ENCODE measurements around the gene LRRC14B.
"Not testable (repeated sequence)": the region's sequence is repeated elsewhere in the genome, so short reads cannot be mapped to it uniquely, and the experiment has no call there.

LRRC14B gene

DNA sequence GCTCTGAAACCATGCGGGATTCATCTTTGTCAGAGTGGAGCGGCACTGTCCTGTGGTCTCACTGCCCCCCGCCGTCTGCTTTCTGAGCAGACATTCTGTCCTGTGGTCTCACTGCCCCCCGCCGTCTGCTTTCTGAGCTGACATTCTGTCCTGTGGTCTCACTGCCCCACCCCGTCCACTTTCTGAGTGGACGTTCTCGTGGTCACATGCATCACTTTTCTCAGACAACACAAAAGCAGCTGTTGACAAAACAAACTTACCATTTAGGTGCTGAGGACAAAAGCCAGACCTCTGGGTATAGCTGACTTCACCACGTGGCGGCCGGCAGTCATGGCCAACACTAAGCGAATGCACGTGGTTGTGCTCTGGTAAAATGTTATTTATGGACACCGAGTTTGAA lies 2.8 kb downstream of the LRRC14B start:
- no peak for DNase-seq

DNA sequence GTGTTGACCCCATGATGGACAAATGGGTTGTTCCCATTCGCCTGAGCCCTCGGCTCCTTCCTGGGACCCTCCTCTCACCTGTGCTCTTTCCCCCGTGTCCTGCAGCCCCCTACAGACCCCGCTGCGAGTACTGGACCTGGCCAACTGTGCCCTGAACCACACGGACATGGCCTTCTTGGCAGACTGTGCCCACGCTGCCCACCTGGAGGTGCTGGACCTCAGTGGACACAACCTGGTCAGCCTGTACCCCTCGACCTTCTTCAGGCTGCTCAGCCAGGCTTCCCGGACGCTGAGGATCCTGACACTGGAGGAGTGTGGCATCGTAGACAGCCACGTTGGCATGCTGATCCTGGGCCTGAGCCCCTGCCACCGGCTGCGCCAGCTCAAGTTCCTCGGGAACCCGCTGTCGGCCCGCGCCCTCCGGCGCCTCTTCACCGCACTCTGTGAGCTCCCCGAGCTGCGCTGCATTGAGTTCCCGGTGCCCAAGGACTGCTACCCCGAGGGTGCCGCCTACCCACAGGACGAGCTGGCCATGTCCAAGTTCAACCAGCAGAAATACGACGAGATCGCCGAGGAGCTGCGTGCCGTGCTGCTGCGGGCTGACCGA lies 3.4 kb downstream of the LRRC14B start:
- no peak for DNase-seq

DNA sequence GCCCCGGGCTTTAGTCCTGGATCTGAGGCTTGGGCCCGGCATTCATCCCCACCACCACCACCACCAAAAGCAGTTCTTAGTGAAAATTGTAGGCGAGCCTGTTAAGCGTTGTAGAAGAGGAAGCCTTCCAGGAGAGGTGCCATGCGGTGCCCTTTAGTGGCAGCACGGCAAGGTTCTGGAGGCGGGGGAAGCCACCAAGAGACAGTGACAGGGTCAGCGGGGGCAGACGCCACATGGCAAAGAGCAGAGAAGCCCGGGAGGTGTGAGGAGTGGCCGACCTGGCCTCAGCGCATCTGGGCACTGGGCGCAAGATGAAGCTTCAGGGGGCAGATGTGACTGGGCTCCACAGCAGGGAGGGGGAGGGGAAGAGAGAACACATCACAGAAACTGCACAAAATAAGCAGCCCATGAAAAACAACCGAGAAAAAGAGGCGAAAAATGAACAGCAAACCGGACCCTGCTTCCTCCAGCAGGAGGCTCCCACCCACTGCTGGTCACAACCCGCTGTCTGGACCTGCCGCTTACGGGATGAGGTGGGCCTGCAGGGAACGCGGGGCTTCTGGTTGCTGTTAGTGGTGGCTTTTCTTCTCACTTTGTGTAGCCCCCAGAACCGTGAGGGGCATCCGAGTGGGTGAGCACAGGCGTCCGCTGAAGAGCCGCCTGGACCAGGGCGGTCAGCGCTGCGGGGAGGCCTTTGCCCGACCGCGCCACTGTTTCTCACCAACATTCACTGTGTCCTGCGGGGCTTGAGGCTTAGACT lies 4.3 kb downstream of the LRRC14B start:
- DNase-seq: no peak

DNA sequence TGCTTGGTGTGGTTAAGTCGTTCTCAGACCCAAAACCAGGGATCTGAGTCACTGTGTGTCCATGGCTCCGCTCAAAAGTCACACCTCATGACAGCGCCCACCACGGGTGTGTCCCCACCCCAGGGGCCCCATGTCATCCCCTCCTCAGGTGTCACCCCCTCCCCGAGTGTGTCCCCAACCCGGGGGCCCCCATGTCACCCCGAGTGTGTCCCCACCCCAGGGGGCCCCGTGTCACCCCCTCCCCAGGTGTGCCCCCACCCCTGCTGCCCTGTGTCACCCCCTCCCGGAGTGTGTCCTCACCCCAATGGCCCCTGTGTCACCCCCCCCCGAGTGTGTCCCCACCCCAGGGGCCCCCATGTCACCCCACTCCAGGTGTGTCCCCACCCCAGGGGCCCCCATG lies 5.1 kb downstream of the LRRC14B start:
- no peak for DNase-seq

DNA sequence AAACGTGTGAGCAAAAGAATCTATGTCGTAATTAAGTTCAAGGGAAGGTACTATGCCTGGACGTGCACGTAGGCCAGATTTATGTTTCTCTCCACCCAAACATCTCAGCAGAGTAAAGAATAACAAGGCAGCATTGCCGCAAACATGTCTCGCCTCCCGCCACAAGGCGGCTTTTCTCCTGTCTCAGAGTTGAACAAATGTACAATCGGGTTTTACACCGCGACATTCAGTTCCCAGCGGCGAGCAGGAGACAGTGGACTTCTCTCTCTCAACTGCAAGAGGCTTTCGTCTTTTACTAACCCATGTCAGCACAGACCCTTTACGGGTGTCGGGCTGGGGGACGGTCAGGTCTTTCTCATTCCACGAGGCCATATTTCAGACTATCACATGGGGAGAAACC lies 5.7 kb downstream of the LRRC14B start:
- not testable (repeated sequence) for DNase-seq

DNA sequence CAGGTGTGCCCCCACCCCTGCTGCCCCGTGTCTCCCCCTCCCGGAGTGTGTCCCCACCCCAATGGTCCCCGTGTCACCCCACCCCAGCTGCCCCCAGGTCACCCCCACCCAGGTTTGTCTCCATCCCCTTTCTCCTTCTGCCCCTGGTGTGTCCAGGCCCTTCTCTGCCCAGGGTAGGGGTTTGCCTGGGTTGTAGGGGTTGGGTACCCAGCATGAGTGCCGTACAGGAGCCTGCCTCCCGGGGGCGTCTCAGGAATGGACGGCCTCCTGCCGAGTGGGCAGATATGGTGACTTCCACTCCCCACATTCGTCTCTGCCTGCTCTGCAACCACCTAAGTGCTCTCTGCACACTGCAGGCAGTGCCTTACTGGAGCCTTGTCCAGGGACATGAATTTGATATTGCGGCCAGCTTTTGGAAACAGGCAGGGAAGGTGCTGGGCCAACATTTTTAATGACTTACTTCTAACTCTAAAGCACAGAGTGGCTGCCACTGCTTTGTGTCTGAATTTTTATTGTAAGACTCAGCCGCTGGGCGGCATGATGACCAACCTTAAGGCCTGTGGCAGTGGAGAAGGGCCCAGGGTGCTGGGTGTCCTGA lies 6.7 kb downstream of the LRRC14B start:
- DNase-seq: no peak

DNA sequence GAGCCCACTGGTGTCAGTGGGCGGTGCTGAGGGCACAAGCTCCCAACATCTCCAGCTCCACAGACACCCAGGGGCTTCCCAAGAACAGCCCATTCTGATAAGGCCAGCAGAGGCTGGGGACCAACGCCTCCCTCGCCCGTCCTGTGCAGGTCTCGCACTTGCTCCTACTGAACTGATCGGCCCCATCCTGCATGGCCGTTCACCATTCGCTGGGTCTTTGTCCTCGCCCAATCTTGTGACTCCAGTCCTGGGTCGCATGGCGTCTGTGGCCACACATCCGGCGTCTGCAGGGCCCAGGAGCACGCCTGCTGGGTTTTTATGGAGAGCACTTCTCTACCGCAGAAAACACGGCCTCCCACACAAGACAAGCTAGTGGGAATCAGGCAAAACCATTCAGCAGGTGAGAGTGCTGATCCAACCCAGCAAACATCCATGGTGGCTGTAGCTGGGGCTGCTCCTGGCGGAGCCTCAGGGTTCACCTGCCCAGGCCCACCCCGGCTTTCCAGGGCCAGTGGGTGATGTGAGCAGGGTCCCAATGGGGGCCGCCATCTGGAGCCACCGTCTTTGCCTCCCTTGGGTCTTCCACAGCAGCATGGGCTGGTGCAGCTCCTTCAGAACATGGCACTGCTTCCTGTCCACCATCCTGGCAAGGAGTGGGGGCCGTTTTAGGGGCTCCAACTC lies 7.4 kb downstream of the LRRC14B start:
- DNase-seq: no peak

DNA sequence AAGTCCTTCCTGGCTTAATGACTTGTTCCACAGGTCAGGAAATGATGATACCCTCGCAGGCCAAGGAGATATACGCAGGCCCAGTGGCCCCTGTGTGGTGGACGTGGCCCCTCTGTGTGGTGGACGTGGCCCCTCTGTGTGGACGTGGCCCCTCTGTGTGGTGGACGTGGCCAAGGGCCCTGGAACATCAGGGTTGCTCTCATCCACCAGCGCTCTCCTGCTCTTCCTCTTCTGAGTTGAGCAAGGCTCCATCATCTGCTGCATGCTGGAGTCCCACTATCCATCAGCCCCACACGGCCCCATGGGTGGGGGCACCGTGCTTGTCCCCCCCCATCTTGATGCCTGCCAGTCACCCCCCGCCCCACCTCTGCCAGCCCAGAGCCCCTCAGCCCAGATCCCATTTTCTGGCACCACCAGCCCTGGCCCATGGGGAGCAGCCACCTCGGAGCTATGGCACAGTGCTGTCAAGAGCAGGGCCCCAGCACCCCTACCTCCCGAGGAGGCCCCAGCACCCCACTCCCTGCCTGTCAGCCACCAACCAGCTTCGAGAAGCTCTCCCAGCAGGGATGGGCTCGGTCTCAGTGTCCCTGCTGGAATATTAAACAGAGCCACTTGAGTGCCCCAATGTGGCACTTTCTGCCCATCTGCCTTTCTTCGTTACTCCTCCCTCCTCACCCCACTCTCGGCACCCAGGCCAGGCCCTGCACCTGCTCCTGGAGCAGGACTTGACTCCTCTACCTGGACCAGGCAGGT lies 8.1 kb downstream of the LRRC14B start:
- DNase-seq: no peak

DNA sequence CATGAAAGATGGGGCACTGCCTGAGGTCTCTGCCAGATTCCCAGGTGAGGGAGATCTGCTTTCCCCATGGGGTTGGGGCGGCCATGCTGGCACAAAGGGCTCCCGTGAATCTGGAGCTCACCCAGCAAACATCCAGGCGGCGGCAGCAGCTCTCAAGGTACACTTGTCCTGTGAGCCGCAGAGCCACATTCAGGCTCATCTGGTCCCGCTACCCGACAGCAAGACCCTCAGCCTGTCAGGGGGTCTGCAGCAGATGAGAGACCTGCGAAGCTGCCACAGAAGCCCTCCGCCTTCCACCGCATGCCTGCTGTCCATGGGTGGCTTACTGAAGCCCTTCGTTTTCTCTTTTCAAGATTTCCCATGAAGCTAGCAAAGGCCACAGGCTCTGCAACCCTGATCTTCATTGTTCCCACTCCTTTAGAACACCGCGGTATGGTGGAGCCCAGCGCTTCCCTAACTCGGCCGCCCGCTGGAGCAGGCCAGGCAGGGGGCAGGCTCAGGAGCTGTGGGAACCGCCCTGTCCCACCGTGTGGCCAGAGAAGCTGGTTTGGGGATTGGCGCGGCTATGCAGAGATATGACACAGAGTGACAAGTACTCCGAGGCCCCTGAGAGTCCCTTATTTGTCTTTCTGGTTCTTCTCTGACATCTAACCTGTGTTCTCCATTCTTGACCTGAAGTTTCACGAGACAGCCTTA lies 8.8 kb downstream of the LRRC14B start:
- DNase-seq: no peak

DNA sequence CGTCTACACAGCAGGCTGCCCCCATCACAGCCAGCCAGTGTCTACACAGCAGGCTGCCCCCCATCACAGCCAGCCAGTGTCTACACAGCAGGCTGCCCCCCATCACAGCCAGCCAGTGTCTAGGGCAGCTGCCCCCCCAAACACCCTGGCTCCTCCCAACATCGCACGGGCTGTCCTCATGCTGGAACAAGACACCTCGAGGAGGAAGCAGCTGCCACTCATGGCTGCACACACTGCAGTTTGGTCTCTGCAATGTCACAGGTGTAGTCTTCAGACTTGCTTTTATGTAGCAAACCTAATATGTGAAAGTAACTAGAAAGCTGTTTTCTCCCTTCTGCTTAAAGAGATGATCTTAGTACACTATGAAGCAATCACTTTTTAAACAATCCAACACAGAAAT lies 9.7 kb downstream of the LRRC14B start:
- DNase-seq: no peak

DNA sequence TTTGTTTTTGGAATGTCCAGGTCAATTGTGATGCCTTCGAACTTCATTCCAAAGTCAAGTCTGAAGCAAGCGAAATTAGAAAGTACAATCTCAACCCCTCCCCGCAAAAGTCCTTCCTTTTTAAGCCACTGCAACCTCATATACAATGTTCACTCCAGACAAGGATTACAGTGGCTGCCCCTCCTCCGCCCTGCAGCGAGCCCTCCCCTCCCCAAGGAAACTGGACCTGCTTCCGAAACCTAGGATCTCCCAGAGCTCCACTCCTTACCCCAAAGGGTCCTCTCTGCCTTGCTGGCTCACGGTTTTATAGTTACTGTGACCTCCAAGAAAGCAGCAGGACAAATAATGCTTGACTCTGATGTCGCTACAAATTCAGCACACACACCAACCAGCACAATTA lies 10.4 kb downstream of the LRRC14B start:
- no peak for DNase-seq

DNA sequence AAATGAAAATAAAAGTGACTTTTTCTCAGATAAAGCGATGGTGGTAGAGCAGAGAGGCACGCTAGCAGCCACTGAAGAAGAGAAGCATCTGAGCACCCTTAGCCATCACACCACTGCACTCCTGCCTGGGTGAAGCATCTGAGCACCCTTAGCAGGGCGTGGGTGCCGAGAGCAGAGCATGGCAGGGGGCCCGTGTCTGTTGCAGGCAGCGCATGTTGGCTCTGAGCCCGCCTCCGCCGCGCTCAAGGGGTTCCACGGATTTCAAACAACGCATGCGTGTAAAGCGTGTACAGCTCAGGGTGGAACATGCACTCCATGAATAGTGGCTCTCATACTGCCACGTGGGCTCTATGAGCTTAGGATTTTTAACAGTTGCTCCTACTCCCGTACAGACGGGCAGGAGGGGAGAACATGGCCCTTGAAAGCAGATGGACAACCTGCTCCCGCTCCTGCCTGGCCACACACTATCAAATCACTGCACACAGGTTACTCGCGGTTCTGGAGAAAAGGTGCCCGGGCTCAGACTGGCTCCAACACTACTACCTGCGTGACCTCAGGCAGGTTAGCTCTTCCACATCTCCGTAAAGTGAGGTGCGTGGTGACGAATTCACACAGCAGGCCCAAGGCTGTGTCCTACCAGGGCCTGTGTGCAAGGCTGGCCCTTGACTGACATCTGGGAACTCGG lies 12.1 kb downstream of the LRRC14B start:
- DNase-seq: no peak

DNA sequence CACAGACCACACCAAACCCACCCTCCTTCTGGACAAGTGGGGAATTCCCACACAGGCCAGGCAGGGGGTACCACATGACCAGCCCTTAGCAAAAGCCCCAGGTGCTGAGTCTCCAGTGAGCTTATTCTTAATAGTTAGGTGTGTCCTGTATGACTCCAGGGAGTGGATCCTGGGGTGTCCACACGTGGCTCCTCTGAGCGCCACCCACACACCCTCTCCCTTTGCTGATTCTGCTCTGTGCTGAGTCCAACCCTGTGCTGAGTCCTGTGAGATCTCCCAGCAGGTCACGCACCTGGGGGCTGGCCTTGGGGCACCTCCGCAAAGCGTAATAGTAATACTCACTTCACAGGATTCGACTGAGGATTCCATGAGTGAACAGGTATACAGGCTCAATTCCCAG lies 12.7 kb downstream of the LRRC14B start:
- no peak for DNase-seq

DNA sequence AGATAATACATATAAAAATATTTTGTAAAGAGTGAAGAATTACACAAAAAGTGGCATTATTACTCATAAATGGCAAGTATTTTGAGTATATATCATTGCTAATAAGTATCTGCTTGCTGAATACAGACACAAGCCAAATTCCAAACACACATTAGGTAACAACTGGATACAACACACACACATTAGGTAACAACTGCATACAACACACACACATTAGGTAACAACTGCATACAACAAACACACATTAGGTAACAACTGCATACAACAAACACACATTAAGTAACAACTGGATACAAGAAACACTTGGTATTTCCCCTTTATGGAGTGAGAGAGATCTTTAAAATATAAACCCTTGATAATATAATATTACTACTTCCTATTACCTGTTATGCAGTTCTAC lies 13.2 kb downstream of the LRRC14B start:
- no peak for DNase-seq

DNA sequence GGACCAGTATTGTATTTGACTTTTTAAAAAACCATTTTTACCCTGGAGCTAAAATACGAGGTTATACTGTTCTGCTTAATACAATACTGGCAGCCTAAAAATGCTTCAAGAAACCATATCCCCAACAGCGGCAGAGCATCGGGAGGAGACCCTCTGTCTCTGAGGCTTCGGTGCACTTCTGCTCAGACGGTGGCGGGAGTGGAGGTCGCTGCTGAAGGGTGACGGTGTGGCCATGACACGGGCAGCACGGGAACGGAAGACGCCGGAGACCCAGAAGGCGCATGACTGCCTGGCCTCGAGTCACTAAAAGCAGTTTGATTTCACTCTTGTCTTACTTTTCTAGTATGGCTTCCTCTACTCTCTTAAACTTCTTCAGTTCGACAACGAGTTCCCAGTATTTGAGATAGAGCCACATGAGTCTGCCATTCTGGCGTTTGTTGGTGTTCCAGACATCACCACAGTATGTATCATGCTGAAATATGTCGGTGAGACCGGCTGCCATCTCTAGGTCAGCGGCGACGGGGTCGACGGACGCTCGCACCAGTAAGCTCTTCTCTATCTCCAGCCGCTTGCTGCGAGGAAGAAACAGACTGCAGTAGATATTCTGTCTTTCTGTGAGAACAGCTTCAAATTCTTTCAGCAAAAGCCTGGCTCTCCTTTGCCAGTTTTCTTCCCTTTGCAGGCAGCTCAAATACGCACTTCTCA lies 13.8 kb downstream of the LRRC14B start:
- no peak for DNase-seq

DNA sequence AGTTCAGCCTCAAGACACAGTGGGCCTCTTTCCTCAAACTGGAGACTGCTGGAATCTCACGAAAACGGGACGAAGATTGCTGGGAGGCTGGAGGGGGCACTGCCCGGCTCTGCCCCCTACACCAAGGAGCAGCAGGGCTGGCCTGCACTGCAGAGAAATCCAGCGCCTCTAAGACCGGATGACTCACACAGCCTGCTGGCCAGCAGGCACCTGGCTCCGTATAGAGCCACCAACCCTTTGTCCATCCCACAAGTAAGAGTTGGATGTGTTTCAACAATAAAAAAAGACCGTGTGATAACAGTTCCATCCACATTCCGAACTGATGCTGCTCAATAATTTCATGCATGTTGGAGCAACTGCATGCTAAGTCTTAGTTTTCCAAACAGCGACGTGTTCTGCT lies 15.1 kb downstream of the LRRC14B start:
- DNase-seq: no peak

DNA sequence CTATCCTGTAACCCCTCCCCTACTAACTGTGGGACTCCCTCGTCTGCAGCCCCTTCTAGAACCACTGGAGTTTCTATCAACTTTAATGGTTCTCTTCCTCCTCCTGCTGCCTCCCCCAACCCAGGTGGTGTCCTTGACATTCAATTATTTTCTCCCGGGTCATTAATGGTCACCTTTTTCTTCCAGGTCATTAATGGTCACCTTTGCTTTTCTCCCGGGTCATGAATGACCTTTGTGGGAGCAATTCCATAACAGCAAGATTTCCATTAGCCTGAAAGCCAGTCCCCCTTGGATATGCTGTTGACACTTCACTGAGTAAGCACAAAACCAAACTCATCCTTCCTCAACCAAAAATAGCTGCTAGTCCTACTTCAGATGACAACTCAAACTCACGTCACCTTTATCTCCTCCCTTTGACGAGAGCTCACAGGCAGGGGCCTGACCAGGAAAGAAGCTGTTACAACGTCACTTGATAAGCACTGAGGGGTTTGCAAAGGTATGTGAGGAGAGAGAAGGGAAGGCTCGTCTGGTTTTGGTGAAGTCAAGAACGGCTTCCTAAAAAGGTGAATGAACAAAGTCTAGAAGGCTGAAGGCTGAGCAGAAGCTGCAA lies 15.7 kb downstream of the LRRC14B start:
- no peak for DNase-seq

DNA sequence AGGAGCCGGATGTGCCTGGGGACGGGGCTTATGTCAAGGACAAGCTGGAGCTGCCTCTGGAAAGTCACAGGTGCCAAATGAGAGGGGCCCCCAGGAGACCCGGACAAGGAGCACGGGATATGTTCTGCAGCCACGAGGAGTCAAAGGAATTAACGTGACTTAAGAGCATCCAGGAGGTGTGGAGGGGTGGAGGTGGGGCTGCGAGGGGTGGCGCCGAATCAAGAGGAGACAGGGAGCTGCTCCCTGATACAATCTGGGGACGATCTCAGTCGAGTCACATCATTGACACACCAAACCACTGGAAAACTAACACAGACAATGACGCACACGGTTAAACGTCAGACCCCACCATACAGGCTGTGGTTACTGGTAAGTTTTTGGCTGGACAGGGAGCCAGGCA lies 16.3 kb downstream of the LRRC14B start:
- DNase-seq: no peak

DNA sequence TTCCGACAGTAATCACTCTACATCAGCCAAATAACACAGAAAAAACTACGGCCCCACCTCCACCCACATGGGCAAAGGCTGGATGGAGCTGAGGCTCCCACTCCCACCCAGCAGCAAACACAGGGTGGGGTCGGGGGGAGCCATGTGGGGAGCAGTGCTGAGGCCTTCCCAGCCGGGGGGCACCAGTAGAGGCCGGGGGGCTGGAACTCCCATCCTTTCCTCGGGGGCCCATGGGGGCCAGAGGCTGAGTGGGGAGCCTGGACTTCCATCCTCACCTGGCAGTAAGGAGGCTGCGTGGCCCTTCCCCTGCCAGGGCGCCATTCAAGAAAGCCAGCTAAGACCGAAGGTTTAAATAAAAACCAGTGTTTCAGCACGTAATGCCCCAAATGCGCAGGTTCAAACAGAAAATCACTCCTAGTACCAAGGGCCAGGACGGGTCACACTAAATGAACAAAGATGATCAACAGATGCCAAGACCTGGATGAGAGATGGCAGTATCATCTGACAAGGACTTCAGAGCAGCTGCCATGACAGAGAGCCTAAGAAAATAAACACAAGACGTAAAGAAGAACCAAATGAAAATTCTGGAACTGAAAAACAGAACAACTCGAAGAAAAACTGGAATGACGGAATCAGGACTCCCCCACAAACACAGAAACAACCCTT lies 17.3 kb downstream of the LRRC14B start:
- no peak for DNase-seq

DNA sequence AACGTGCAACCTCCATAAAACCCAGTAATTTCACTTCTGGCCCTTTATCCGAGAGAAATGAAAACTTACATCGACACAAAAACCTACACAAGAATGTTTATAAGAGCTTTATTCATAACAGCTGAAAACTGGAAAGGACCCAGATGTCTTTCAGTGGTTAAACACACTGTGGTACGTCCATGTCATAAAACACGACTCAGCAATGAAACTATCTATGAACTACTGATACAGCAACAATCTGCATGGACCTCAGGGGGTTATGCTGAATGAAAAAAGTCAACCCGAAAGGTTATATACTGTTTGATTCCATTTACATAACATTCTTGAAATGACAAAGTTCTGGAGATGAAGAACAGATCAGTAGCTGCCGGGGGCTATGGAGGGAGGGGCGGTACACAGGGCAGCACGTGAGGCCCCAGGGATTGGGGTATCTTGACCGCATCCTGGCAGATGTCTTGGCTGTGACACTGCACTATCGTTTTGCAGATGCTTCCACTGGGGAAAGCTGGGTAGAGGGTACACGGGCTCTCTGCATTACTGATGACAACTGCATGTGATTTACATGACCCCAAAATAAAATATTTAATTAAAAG lies 22.6 kb downstream of the LRRC14B start:
- DNase-seq: no peak

Measured in cortex of kidney (tissue), 1 donor.